Measurements from ENCODE around the gene HMGXB4.
A peak's percentile ranks its signal among the peaks of the same experiment; 100 is the strongest.
"Not testable (repeated sequence)": the region's sequence is repeated elsewhere in the genome, so short reads cannot be mapped to it uniquely, and the experiment has no call there.

The HMGXB4 gene, protein sequence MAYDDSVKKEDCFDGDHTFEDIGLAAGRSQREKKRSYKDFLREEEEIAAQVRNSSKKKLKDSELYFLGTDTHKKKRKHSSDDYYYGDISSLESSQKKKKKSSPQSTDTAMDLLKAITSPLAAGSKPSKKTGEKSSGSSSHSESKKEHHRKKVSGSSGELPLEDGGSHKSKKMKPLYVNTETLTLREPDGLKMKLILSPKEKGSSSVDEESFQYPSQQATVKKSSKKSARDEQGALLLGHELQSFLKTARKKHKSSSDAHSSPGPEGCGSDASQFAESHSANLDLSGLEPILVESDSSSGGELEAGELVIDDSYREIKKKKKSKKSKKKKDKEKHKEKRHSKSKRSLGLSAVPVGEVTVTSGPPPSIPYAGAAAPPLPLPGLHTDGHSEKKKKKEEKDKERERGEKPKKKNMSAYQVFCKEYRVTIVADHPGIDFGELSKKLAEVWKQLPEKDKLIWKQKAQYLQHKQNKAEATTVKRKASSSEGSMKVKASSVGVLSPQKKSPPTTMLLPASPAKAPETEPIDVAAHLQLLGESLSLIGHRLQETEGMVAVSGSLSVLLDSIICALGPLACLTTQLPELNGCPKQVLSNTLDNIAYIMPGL

DNA sequence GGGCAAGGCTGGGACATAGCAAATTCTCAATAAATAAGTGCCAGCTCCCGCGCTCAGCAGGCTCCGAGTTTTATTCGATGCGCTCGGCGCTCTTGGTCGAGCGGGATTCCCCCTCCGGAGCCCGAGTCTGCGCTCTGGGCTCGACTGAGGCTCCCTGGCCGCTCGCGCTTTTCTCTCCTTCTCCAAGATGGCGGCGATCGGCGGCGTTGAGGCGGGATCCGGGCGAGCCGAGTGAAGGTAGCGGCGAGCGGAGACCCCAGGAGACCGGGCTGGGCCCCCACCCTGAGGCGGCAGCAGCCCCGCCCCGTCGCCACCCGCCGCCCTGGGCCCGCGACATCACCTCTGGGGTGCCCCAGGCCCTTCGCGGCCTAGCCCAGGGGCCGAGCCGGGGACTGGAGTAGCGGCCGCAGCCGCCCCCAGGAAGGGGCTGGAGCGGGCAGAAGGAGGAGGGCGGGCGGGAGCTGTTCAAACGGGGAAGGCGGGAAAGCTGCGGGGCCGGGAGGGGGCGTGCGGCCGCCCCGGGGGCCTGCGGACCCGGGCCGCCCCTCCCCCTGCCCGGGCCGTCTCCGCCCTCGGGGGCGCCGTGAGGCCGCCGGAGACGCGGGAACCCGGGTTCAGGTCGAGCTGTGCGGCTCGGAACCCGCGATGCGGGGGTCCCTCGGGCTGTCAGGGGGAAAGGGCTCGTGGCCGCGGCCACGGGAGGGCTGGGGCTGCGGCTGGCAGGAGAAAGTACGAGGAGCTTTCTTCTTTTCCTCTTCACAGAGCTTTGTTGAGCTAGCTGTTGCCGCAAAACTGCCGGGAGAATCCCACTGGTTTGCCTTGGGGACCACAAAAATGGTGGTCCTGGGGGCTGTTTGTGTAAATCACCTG is at the start of gene HMGXB4:
Gene HMGXB4, plus strand, starts transcription at position 173 of the 870 bp plus-strand sequence. CDS start 4,898 bp downstream, outside the sequence.
- FAIRE-seq, result peak; percentile 50

GRCh38 chr22:35208003-35208402 is 49.3 kb upstream of the HMGXB4 start:
- FAIRE-seq, result no peak

- FAIRE-seq, result no peak
These were observed 48.1 kb upstream of the HMGXB4 start for GRCh38 chr22:35209203-35209602.

DNA sequence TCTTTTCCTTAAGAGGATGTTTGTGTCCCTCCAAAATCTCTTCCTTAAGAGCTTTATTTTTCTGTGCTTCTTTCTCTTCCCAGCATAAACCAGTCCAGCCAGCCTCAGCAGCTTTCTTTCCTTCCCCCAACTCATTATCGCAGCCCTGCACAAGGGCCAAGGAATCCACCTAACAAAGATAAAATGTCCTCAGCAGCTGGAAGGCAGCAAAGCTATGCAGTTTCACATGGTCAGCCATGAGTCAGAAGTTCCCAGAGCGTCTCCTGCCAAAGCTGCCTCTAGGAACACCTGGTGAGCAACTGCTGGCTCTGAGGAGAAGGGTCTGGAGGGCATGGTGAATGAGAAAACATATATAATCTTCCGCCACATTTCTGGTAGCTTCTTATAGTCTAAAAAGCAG is 45.3 kb upstream of the HMGXB4 start:
- FAIRE-seq, result no peak

GRCh38 chr22:35212996-35213395 is 44.3 kb upstream of the HMGXB4 start:
- no peak for FAIRE-seq

- no peak for FAIRE-seq
These were observed 42.3 kb upstream of the HMGXB4 start for GRCh38 chr22:35214968-35215367.

- FAIRE-seq, result no peak
These were observed 41.3 kb upstream of the HMGXB4 start for GRCh38 chr22:35215993-35216392.

- FAIRE-seq, result no peak
These were observed 39.8 kb upstream of the HMGXB4 start for GRCh38 chr22:35217527-35217926.

DNA sequence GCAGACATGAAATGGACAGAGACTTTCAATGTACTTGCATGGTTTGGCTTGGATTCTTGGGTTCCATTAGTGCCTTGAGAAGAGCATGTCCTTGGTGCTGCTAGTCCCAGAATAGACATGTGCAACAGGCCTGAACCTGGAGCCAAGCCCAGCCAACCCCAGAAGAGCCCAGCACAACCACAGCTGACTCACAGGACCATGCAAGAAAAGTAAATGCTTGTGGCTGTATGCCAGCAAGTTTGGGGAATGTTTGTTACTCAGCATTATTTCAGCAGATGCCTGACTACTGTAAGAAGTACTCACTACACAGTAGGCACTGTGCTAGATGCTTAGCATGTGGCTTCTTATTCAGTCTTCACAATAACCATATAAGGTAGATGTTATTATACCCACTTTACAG is 39.2 kb upstream of the HMGXB4 start:
- no peak for FAIRE-seq

- no peak for FAIRE-seq
These were observed 38.3 kb upstream of the HMGXB4 start for GRCh38 chr22:35219012-35219411.

GRCh38 chr22:35220221-35220620 is 37.1 kb upstream of the HMGXB4 start:
- no peak for FAIRE-seq

DNA sequence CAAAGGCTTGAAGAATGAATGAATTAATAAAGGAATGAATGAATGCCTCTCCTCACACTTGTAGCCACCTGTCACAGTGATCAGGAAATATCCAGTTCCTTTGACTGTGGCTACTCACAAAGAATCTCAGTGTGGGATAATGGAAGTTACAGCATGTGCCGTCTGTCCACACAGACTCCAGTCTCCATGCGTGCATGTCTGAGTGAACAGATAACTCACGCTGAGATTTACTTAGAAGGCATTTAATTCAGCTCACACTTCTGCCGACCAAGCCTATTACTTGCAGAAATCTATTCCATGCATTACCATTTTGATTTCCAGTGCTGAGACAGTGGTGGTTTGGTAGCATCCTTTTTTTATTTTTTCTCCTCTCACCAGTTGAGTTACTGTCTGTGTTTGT is 32.3 kb upstream of the HMGXB4 start:
- FAIRE-seq, result no peak

GRCh38 chr22:35226958-35227647 is 30.2 kb upstream of the HMGXB4 start:
- no peak for FAIRE-seq

DNA sequence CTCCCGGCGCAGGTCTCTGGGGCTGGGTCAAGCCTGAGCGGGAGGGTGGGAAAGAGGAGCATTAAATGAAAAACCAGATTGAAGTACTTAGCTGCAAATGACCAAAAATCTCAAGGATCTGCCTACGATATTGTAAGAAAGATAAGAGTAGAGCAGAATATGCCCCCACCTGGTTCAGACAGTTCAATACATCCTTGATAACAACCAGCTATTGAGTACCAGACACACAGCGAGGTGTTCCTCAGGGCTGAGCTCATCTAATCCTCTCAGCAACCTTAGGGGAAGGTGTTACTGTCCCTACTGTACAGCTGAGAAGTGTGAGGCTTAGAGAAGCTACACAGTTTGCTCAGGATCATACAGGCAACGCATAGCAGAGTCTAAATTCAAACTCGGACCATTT is 27.4 kb upstream of the HMGXB4 start:
- no peak for FAIRE-seq

DNA sequence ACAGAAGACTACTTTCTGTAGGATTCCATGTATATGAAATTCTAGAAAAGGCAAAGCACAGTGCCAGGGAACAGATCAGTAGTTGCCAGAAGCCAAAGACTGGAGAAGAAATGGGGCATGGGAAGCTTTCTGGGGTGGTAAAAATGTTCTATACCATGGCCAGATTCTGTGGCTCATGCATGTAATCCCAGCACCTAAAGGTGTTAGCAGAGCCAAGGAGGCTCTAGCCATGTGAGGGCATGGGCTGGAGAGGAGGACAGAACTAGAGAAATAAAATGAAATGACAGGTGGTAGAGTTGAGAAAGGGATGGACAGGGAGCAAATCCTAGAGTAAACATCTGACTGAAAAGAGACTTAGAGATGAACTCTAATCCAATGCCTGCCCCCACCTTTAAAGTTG is 26.9 kb upstream of the HMGXB4 start:
- no peak for FAIRE-seq

DNA sequence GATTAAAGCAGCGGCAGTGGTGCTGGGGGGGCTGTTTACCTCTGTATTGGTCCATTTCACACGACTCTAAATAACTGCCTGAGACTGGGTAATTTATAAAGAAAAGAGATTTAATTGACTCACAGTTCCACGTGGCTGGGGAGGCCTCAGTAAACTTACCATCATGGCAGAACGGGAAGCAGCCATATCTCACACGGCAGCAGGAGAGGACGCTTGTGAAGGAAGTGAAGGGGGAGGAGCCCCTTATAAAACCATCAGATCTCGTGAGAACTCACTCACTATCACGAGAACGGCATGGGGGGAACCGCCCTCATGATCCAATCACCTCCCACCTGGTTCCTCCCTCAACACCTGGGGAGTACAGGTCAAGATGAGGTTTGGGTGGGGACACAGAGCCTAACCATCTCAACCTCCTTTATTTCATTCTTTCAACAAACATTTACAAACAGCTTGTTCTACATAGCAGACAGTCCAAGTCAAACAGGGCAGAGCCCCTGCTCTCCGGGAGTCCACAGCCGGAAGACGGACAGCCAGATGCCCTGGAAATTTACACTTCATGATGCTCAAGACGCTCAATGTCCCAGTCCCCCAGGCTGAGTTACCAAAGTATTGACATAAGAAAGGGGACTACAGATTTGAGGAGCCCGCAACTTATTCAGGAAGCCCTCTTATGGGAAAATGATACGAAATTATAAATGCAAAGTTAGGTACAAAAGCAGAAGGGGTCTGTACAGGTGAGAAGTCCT is 26.3 kb upstream of the HMGXB4 start:
- no peak for FAIRE-seq

DNA sequence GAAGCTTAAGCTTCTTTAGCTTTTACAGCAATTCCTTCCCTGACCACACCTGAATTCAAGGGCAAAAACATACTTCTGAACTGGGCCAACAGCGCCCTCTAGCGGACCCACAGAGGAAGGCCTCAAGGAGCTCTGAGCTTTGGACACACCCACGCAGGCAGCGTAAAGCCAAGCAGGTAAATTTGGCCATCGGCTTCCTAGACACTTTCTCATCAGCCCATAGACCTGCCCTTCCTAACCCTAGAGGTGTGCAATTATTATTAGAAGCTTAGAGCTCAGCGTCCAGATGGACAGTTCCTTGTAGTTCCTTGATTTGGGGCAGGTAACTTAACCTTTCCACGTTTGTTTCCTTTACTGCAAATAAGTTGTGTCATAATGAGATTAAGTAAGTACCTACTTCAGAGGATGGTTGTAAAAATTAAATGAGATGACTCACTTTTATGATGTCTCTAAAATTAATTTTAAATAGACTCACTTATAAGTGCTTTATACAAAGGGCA is 25.7 kb upstream of the HMGXB4 start:
- FAIRE-seq, result no peak

GRCh38 chr22:35238749-35239148 is 18.5 kb upstream of the HMGXB4 start:
- not testable (repeated sequence) for FAIRE-seq

- not testable (repeated sequence) for FAIRE-seq
These were observed 12.8 kb upstream of the HMGXB4 start for GRCh38 chr22:35244507-35244906.

DNA sequence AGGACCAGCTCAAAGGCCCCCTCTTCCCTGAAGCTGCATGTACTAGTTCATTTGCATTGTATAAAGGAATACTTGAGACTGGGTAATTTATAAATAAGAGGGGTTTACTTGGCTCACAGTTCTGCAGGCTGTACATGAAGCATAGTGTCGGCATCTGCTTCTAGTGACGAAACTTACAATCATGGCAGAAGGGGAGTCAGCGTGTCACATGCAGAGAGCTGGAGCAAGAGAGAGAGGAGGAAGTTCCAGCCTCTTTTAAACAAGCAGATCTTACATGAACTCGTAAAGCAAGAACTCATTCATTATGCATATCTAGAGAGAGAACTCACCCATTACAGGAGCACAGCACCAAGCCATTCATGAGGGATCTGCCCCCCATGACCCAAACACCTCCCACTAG is 7.1 kb upstream of the HMGXB4 start:
- no peak for FAIRE-seq

DNA sequence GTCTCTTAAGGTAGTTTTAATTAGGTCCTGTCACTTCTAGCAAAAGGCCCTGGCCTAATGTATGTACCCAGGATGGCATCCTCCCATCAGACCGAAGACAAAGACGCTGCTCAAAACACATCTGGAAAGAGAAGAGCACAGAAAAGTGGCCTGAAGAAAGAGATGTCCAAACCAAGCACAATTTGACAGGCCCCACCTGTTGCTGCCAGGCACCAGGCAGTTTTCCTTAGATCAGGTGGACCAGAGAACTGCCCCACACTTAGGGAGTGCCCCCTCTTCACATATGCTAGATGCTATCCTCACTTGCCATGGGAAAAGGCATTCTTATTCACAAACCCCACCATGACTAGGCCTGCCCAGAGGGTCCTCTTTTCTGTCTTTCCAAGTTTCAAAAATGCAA is 3.3 kb upstream of the HMGXB4 start:
- FAIRE-seq, result no peak

DNA sequence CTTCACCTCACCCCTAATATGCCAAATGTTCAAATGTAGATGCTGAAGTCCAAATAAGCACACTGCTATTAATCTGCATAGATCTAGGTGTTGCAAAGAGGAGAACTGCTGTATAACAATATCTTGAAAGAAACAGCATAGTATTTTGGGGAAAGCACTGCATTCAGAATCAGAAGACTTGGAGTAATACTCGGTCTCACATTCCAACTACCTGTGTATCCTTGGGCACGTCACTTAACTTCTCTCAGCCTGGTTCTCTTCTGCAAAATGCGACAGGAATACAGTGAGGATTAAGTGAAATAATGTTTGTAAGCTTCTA is 332 bp upstream of the HMGXB4 start:
- FAIRE-seq, result no peak

Data from endometrium (tissue), 2 donors.